K562 (cell line): Measurements from ENCODE around the gene MRPL55. TPM values are rescaled to one million over a fixed set of nuclear protein-coding genes. Genes with fewer than 3 reads are reported as not detected.

ENCODE experiments used
- ATAC-seq: fragments of 200-7000 bp; cut with Tn5 transposase; 3 replicates; pipeline ENCODE4 v1.9.1; 2020; ENCODE audit warnings: moderate library complexity
- BruUV-seq: library from RNA; stranded (reverse); fragments of 400-500 nt; replicated peaks from 2 replicates; lab custom pipeline; 2021; lab: Mats Ljungman, UMichigan
- CTCF ChIA-PET: fragments of 300-600 bp; formaldehyde crosslinking; extraction: SDS; loops from one replicate; lab custom pipeline; 2021; ENCODE audit warnings: low intra/inter-chr PET ratio; lab: Yijun Ruan, JAX
- POLR2A ChIA-PET: fragments of 300-600, 350-650 bp; sonication (Branson Sonifier 250); formaldehyde crosslinking; extraction: SDS; loops from one replicate; lab custom pipeline; 2021; ENCODE audit warnings: antibody characterized with exemption, inconsistent platforms; lab: Yijun Ruan, JAX
- DNase-seq, 4 experiments: peaks; one replicate each; pipeline versions ENCODE4 v3.0.0 to v3.0.0-alpha.2; 2011 to 2018; ENCODE audit warnings: low spot score in 3 of 4, mixed read lengths in 3 of 4; ENCODE audit errors: extremely low read depth in 1 of 4
- FAIRE-seq: peaks from 2 replicates; lab custom pipeline; 2011; peaks lifted over from hg19 to GRCh38; lab: Jason Lieb, UNC
- H2AFZ ChIP-seq: 2 replicates; pipeline ENCODE4 v1.6.0; 2011; ENCODE audit warnings: low read depth, low read length, control low read depth, inconsistent platforms
- H3K27ac ChIP-seq: fragments of 200-600 bp; 3 replicates; pipeline ENCODE4 v1.8.0; 2011; ENCODE audit warnings: low read depth, mild to moderate bottlenecking, control low read depth, inconsistent platforms, low read length, moderate library complexity, mixed read lengths; ENCODE audit errors: extremely low read depth
- H3K27me3 ChIP-seq, 2 experiments: fragments of 300-600 bp in 1 of 2; 2 replicates in 1 of 2; 3 replicates in 1 of 2; pipeline versions ENCODE4 v1.6.0 to v1.8.0; 2011; ENCODE audit warnings: inconsistent platforms in 2 of 2, low read length in 2 of 2, mild to moderate bottlenecking in 1 of 2, mixed read lengths in 1 of 2, moderate library complexity in 1 of 2; ENCODE audit not compliant: control insufficient read depth in 2 of 2, insufficient read depth in 2 of 2
- H3K36me3 ChIP-seq: fragments of 300-600 bp; 3 replicates; pipeline ENCODE4 v1.8.0; 2011; ENCODE audit warnings: mild to moderate bottlenecking, low read length, inconsistent platforms; ENCODE audit not compliant: control insufficient read depth, insufficient read depth
- H3K4me1 ChIP-seq, 2 experiments: fragments of 200-600 bp in 1 of 2; replicated peaks in 1 of 2; 2 replicates in 1 of 2; 3 replicates in 1 of 2; pipeline versions ENCODE4 v1.5.1 to v1.8.0; 2011; ENCODE audit warnings: inconsistent platforms in 2 of 2, low read length in 2 of 2, mild to moderate bottlenecking in 1 of 2, mixed read lengths in 1 of 2, moderate library complexity in 1 of 2; ENCODE audit not compliant: control insufficient read depth in 2 of 2, insufficient read depth in 2 of 2
- H3K4me2 ChIP-seq: 2 replicates; pipeline ENCODE4 v1.6.1; 2011; ENCODE audit warnings: low read length, control low read depth, inconsistent platforms, mixed read lengths; ENCODE audit not compliant: insufficient read depth
- H3K4me3 ChIP-seq: fragments of 200-600 bp; sonication (generic), shearing (Covaris generic); 2 replicates; pipeline ENCODE4 v1.5.1; 2016; ENCODE audit warnings: control low read depth, inconsistent platforms
- H3K79me2 ChIP-seq: fragments of 200-600 bp; 3 replicates; pipeline ENCODE4 v1.8.0; 2011; ENCODE audit warnings: low read length, inconsistent platforms; ENCODE audit not compliant: control insufficient read depth, insufficient read depth
- H3K9ac ChIP-seq, 2 experiments: 2 replicates each; pipeline versions ENCODE4 v1.6.0 to v1.6.1; 2011; ENCODE audit warnings: low read depth in 2 of 2, low read length in 2 of 2, control low read depth in 1 of 2, inconsistent platforms in 1 of 2, mild to moderate bottlenecking in 1 of 2, mixed read lengths in 1 of 2; ENCODE audit not compliant: insufficient read depth in 1 of 2
- H3K9me1 ChIP-seq: one replicate; pipeline ENCODE4 v1.6.0; 2011; ENCODE audit warnings: inconsistent platforms, mild to moderate bottlenecking, low read length, moderate library complexity; ENCODE audit not compliant: control insufficient read depth, insufficient read depth
- H3K9me3 ChIP-seq: replicated peaks from 2 replicates; pipeline ENCODE4 v1.5.1; 2011; ENCODE audit warnings: low read depth, low read length, inconsistent platforms; ENCODE audit not compliant: control insufficient read depth, insufficient read depth
- H4K20me1 ChIP-seq: replicated peaks from 2 replicates; pipeline ENCODE4 v1.6.1; 2011; ENCODE audit warnings: low read length, inconsistent platforms, mixed read lengths; ENCODE audit not compliant: control insufficient read depth, insufficient read depth
- CHD4 ChIP-seq: fragments of 200-600 bp; sonication (generic); IDR thresholded peaks from 3 replicates; pipeline ENCODE4 v1.6.1; 2012; ENCODE audit warnings: low read depth, mild to moderate bottlenecking, mixed read lengths, low read length, inconsistent platforms; ENCODE audit not compliant: insufficient read depth, insufficient replicate concordance, poor library complexity, severe bottlenecking
- DMBX1 ChIP-seq: fragments of 250-450 bp; sonication (Bioruptor Pico); IDR thresholded peaks from 2 replicates; pipeline ENCODE4 v1.8.0; 2022; ENCODE audit warnings: inconsistent platforms, mild to moderate bottlenecking, moderate library complexity, borderline replicate concordance
- FOXA1 ChIP-seq: fragments of 450-650 bp; IDR thresholded peaks from 2 replicates; pipeline ENCODE4 v1.6.1; 2016; ENCODE audit warnings: mild to moderate bottlenecking, borderline replicate concordance
- HNRNPK ChIP-seq: fragments of 200-400 bp; formaldehyde crosslinking; IDR thresholded peaks from one replicate; pipeline ENCODE4 v1.6.1; 2018; ENCODE audit warnings: mild to moderate bottlenecking, low read depth, low read length; ENCODE audit not compliant: poor library complexity, severe bottlenecking
- KAT7 ChIP-seq: sonication (generic); formaldehyde crosslinking; IDR thresholded peaks from 2 replicates; pipeline ENCODE4 v1.8.0; 2022; ENCODE audit warnings: missing genetic modification reagents, mild to moderate bottlenecking, borderline replicate concordance
- PHB ChIP-seq: fragments of 250-450 bp; sonication (Bioruptor Pico); IDR thresholded peaks from 2 replicates; pipeline ENCODE4 v1.5.0; 2021
- PHF20 ChIP-seq: fragments of 450-650 bp; IDR thresholded peaks from 2 replicates; pipeline ENCODE4 v1.6.1; 2018; ENCODE audit not compliant: partially characterized antibody
- TGIF2 ChIP-seq: sonication (generic); formaldehyde crosslinking; IDR thresholded peaks from 2 replicates; pipeline ENCODE4 v1.8.1; 2022; ENCODE audit warnings: mild to moderate bottlenecking, missing genetic modification reagents, moderate library complexity
- WGBS: fragments of 100-300 bp; shearing (Covaris generic); methylation state at CpG from one replicate; pipeline ENCODE4 v1.1.6; 2016; ENCODE audit warnings: low coverage, mixed read lengths; ENCODE audit not compliant: insufficient coverage; ENCODE audit errors: missing lambda C conversion rate; 5-methylcytosine and 5-hydroxymethylcytosine counted together
- in situ Hi-C: fragments of 300-500 bp; cut with MboI; formaldehyde crosslinking; loops from 4 replicates; pipeline ENCODE4 v1.15.0; 2018; ENCODE audit warnings: inconsistent platforms, mixed read lengths
- intact Hi-C: fragments of 100-400 bp; cut with micrococcal nuclease; formaldehyde crosslinking; loops from 2 replicates; pipeline ENCODE4 v1.14.2; 2022
- polyA plus RNA-seq, 8 experiments: library from polyadenylated mRNA; depleted of rRNA in 4 of 8; stranded (reverse) in 5 of 8; unstranded in 3 of 8; fragments of >200 nt; fragmentation: Nextera tagmentation in 2 of 8; fragmentation: Illumina TruSeq in 1 of 8; extraction: Ambion mirVana in 2 of 8; extraction: Trizol in 1 of 8; gene quantifications; 2 replicates each; pipeline versions ENCODE4 v1.2.1 to v1.2.3, GENCODE V29; 2011 to 2014; ENCODE audit warnings: inconsistent platforms in 1 of 8, missing spikeins in 1 of 8
- total RNA-seq, 7 experiments: library from RNA; depleted of rRNA in 6 of 7; stranded (reverse); fragments of >200 nt in 6 of 7; fragmentation: Illumina TruSeq in 2 of 7; extraction: Trizol in 2 of 7; gene quantifications; 2 replicates each; pipeline versions ENCODE4 v1.2.1 to v1.2.3, GENCODE V29; 2011 to 2021; ENCODE audit warnings: low replicate concordance in 1 of 7
- TF ChIP-seq, protein P1 (sequence below): sonication (generic); formaldehyde crosslinking; IDR thresholded peaks from 2 replicates; pipeline ENCODE4 v1.8.0; 2022; ENCODE audit warnings: mild to moderate bottlenecking, missing genetic modification reagents, borderline replicate concordance
- TF ChIP-seq, protein P2 (sequence below): sonication (generic); formaldehyde crosslinking; IDR thresholded peaks from 2 replicates; pipeline ENCODE4 v1.8.0; 2023; ENCODE audit warnings: mild to moderate bottlenecking, missing genetic modification reagents
- TF ChIP-seq, protein P3 (sequence below): sonication (generic); formaldehyde crosslinking; IDR thresholded peaks from 2 replicates; pipeline ENCODE4 v1.8.1; 2022; ENCODE audit warnings: missing genetic modification reagents

Gene MRPL55
- total and polyA plus RNA-seq, 9 of the 15 experiments (the other 6 are each of a cell fraction or from before 2014, with no cell fraction given) = 34.9 to 228 (median 81.0) TPM

DNA sequence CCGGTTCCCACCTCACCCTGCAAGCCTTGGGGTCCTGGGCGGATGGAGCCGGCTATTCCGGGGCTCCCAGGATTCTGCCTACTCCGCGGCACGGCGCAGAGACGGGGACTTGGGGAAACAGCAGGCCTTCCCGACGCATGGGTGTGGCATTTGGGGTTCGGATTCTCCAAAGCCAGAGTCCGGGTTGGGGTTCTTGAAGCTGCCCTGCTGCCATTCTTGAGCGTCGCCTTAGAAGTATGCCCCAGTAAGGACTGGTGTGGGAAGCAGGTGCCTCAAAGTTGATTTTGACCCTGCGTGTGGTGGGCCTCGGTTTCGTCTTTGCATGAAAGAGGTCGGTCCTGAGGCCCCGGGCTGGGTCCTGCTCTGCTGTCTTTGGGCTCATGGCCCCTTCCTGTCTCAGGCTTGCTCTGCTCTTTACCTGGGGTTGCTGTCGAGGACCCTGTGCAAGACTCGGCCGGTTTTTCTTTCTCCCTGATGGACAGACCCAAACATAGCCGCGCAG, 31.7 kb upstream of the MRPL55 start:
- ChIA-PET CTCF (interaction anchor here (0.7 to 0.9 kb wide), 2 partner anchors 24 to 58 kb away, joined by 3 to 4 read pairs; partner anchors contain the start of gene ARF1), POLR2A (interaction anchor here (0.5 to 2.7 kb wide), 9 partner anchors 9 to 65 kb away, joined by 3 to 11 read pairs (median 4); partner anchors contain the start of genes GJC2 and IBA57)
- Histone ChIP-seq H3K4me2 (peak overlapping the region; percentile 92), H3K4me1 (peaks cover 52 to 68% of the 10 kb centered on the region in 2 experiments), H2AFZ (peak overlapping the region; percentile 86; the same call in 1 of the 2 replicates), H3K27ac (peak overlapping the region; percentile 96), H3K27me3 (no peaks in the 10 kb centered on the region), H3K9ac (peak overlapping the region; percentile 90 to 98), H3K79me2 (peaks cover 57% of the 10 kb centered on the region), H3K9me3 (no peaks in the 10 kb centered on the region), H3K36me3 (peaks cover 24% of the 10 kb centered on the region; the same call in 2 of the 3 replicates), H4K20me1 (peaks cover 51% of the 10 kb centered on the region), H3K9me1 (peaks cover 17% of the 10 kb centered on the region), H3K4me3 (peak overlapping the region; percentile 92)
- 2% methylated on average over 25 of the region's 25 CpGs for WGBS
- BruUV-seq = no TSS peak
- intact Hi-C loops (loop anchor here (1.0 to 2.0 kb wide), 2 partner anchors 26 to 56 kb away; no protein-coding TSS in a partner anchor), in situ Hi-C loops (no loop called here)
- ATAC-seq (no peak), FAIRE-seq (no peak), DNase-seq (no peak)
- TF ChIP-seq DMBX1 (CRISPR knock-in tag) = 0 out of 2 replicates have a peak, but pooled peaks have one; percentile 5
- TF ChIP-seq, protein P1, sequence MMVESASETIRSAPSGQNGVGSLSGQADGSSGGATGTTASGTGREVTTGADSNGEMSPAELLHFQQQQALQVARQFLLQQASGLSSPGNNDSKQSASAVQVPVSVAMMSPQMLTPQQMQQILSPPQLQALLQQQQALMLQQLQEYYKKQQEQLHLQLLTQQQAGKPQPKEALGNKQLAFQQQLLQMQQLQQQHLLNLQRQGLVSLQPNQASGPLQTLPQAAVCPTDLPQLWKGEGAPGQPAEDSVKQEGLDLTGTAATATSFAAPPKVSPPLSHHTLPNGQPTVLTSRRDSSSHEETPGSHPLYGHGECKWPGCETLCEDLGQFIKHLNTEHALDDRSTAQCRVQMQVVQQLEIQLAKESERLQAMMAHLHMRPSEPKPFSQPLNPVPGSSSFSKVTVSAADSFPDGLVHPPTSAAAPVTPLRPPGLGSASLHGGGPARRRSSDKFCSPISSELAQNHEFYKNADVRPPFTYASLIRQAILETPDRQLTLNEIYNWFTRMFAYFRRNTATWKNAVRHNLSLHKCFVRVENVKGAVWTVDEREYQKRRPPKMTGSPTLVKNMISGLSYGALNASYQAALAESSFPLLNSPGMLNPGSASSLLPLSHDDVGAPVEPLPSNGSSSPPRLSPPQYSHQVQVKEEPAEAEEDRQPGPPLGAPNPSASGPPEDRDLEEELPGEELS = 0 out of 2 replicates have a peak, but pooled peaks have one; percentile 54
- TF ChIP-seq KAT7 (CRISPR knock-in tag) = peak; percentile 97
- TF ChIP-seq HNRNPK = no peak
- 0 out of 2 replicates have a peak, but pooled peaks have one; percentile 8 for TF ChIP-seq PHB (CRISPR knock-in tag)
- TF ChIP-seq, protein P2, sequence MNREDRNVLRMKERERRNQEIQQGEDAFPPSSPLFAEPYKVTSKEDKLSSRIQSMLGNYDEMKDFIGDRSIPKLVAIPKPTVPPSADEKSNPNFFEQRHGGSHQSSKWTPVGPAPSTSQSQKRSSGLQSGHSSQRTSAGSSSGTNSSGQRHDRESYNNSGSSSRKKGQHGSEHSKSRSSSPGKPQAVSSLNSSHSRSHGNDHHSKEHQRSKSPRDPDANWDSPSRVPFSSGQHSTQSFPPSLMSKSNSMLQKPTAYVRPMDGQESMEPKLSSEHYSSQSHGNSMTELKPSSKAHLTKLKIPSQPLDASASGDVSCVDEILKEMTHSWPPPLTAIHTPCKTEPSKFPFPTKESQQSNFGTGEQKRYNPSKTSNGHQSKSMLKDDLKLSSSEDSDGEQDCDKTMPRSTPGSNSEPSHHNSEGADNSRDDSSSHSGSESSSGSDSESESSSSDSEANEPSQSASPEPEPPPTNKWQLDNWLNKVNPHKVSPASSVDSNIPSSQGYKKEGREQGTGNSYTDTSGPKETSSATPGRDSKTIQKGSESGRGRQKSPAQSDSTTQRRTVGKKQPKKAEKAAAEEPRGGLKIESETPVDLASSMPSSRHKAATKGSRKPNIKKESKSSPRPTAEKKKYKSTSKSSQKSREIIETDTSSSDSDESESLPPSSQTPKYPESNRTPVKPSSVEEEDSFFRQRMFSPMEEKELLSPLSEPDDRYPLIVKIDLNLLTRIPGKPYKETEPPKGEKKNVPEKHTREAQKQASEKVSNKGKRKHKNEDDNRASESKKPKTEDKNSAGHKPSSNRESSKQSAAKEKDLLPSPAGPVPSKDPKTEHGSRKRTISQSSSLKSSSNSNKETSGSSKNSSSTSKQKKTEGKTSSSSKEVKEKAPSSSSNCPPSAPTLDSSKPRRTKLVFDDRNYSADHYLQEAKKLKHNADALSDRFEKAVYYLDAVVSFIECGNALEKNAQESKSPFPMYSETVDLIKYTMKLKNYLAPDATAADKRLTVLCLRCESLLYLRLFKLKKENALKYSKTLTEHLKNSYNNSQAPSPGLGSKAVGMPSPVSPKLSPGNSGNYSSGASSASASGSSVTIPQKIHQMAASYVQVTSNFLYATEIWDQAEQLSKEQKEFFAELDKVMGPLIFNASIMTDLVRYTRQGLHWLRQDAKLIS (CRISPR knock-in tag) = no peak; the same call in 1 of the 2 replicates
- no peak for TF ChIP-seq CHD4
- 0 out of 2 replicates have a peak, but pooled peaks have one; percentile 11 for TF ChIP-seq TGIF2 (CRISPR knock-in tag)
- TF ChIP-seq PHF20 = no peak
- TF ChIP-seq, protein P3, sequence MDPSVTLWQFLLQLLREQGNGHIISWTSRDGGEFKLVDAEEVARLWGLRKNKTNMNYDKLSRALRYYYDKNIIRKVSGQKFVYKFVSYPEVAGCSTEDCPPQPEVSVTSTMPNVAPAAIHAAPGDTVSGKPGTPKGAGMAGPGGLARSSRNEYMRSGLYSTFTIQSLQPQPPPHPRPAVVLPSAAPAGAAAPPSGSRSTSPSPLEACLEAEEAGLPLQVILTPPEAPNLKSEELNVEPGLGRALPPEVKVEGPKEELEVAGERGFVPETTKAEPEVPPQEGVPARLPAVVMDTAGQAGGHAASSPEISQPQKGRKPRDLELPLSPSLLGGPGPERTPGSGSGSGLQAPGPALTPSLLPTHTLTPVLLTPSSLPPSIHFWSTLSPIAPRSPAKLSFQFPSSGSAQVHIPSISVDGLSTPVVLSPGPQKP (CRISPR knock-in tag) = no peak
- TF ChIP-seq FOXA1 = no peak
